Adrenal gland (tissue), 12 donors: ENCODE results near the gene PBRM1. TPM values are rescaled to one million over a fixed set of nuclear protein-coding genes. Genes with fewer than 3 reads are reported as not detected.

Experiments
- polyA plus RNA-seq, 3 donors: library from polyadenylated mRNA; stranded (reverse); fragments of 200-250 nt in 2 of 3; fragments of 350-450 nt in 1 of 3; fragmentation: Illumina TruSeq in 1 of 3; extraction: RNeasy Lipid Tissue Mini Kit (QIAGEN cat#74804) in 1 of 3; gene quantifications; one replicate each; pipeline ENCODE4 v1.2.3, GENCODE V29; 2013 to 2014
- small RNA-seq, 2 donors: library from RNA; depleted of rRNA; stranded (forward); fragments of <200 nt; gene quantifications; one replicate each; pipeline ENCODE3, GENCODE V24; 2016
- total RNA-seq, 9 donors: library from RNA; depleted of rRNA in 4 of 9; stranded (reverse); fragments of >200 nt in 4 of 9; fragments of 120-200 nt in 1 of 9; fragmentation: NEBNext Ultra II Directional in 1 of 9; extraction: Animal tissue kit (Norgen Biotek cat#: 25700) in 1 of 9; gene quantifications; one replicate each; pipeline versions ENCODE4 v1.1.0 to v1.2.4, GENCODE V29; 2013 to 2023
- donor health status: healthy with polysubstance abuse.
- donor health status: Bipolar disorder and iron deficiency.
- donor health status: DM: yes; HTN: yes; CAD: no.
- donor health status: DM: no; HTN: no; CAD: no.
- donor health status: DM: no; HTN: no; CAD: no.
- donor health status: DM: yes; HTN: yes; CAD: no.

PBRM1 gene
- total and polyA plus RNA-seq, 12 donors, result 4.2 to 108 (median 47.5) TPM

Small RNA genes lying within 50 kb of the gene (small RNA-seq; reads per million reads assigned to genes)
- gene AC006254.2 (0 reads per million in 2 donors), gene RF00569 (9,403 to 10,205 reads per million in 2 donors), gene RF01183 (0 reads per million in 2 donors), gene RNU6-856P (0 reads per million in 2 donors), gene RNU6ATAC16P (0 reads per million in 2 donors), gene SNORD19 (0 to 0.12 reads per million in 2 donors), gene SNORD19B (0 reads per million in 2 donors), gene SNORD69 (2,157 to 2,265 reads per million in 2 donors)

Other genes with a start within 250 kb of the PBRM1 start
- 1 to 10 TPM; 1.9 to 6.8 (median 3.0) TPM for gene SEMA3G, start 240.8 kb downstream of the PBRM1 start, total RNA-seq
- 1 to 10 TPM in 2 of 3 donors, under 1 TPM in 1; 0.81 to 6.4 (median 1.9) TPM for gene SEMA3G, start 240.8 kb downstream of the PBRM1 start, polyA plus RNA-seq
- gene TNNC1, start 231.9 kb downstream of the PBRM1 start, total RNA-seq, result 10 to 100 TPM in 3 of 9 donors, 1 to 10 TPM in 6; 1.1 to 42.0 (median 4.4) TPM
- gene TNNC1, start 231.9 kb downstream of the PBRM1 start, polyA plus RNA-seq, result 10 to 100 TPM in 2 of 3 donors, 1 to 10 TPM in 1; 4.2 to 32.7 (median 26.7) TPM
- gene NISCH, start 230.3 kb downstream of the PBRM1 start, total RNA-seq, result 100 to 1,000 TPM in 5 of 9 donors, 10 to 100 TPM in 4; 69.5 to 145 (median 107) TPM
- 100 to 1,000 TPM in 1 of 3 donors, 10 to 100 TPM in 2; 39.4 to 186 (median 93.5) TPM for gene NISCH, start 230.3 kb downstream of the PBRM1 start, polyA plus RNA-seq
- 100 to 1,000 TPM in 8 of 9 donors, 10 to 100 TPM in 1; 30.8 to 650 (median 452) TPM for gene STAB1, start 190.6 kb downstream of the PBRM1 start, total RNA-seq
- 1,000 to 10,000 TPM in 1 of 3 donors, 100 to 1,000 TPM in 1, 10 to 100 TPM in 1; 33.9 to 1,593 (median 996) TPM for gene STAB1, start 190.6 kb downstream of the PBRM1 start, polyA plus RNA-seq
- gene NT5DC2, start 152.1 kb downstream of the PBRM1 start, total RNA-seq, result 100 to 1,000 TPM in 3 of 9 donors, 10 to 100 TPM in 6; 48.6 to 180 (median 71.3) TPM
- 100 to 1,000 TPM in 2 of 3 donors, 10 to 100 TPM in 1; 91.9 to 384 (median 176) TPM for gene NT5DC2, start 152.1 kb downstream of the PBRM1 start, polyA plus RNA-seq
- gene UQCC5, start 149.3 kb downstream of the PBRM1 start, total RNA-seq, result 100 to 1,000 TPM in 1 of 9 donors, 10 to 100 TPM in 6, 1 to 10 TPM in 2; 1.1 to 114 (median 71.2) TPM
- gene UQCC5, start 149.3 kb downstream of the PBRM1 start, polyA plus RNA-seq, result 100 to 1,000 TPM in 1 of 3 donors, 10 to 100 TPM in 2; 34.9 to 330 (median 99.9) TPM
- gene GNL3, start 119 bp upstream of the PBRM1 start, total RNA-seq, result 10 to 100 TPM; 23.5 to 87.0 (median 54.2) TPM
- gene GNL3, start 119 bp upstream of the PBRM1 start, polyA plus RNA-seq, result 100 to 1,000 TPM in 1 of 3 donors, 10 to 100 TPM in 2; 71.8 to 229 (median 95.2) TPM
- 100 to 1,000 TPM in 1 of 9 donors, 10 to 100 TPM in 8; 53.4 to 151 (median 65.5) TPM for gene GLT8D1, start 19.9 kb upstream of the PBRM1 start, total RNA-seq
- 10 to 100 TPM; 49.1 to 98.9 (median 52.5) TPM for gene GLT8D1, start 19.9 kb upstream of the PBRM1 start, polyA plus RNA-seq
- 100 to 1,000 TPM; 114 to 409 (median 138) TPM for gene SPCS1, start 20.2 kb upstream of the PBRM1 start, total RNA-seq
- 100 to 1,000 TPM in 1 of 3 donors, 10 to 100 TPM in 2; 42.2 to 259 (median 73.4) TPM for gene SPCS1, start 20.2 kb upstream of the PBRM1 start, polyA plus RNA-seq
- 10 to 100 TPM; 21.3 to 43.9 (median 30.3) TPM for gene NEK4, start 85.0 kb upstream of the PBRM1 start, total RNA-seq
- 10 to 100 TPM in 1 of 3 donors, 1 to 10 TPM in 2; 4.9 to 16.5 (median 8.0) TPM for gene NEK4, start 85.0 kb upstream of the PBRM1 start, polyA plus RNA-seq
- 1 to 10 TPM in 3 of 9 donors, under 1 TPM in 2, not detected in 4; 0.28 to 1.9 (median 1.3) TPM for gene ITIH1, start 91.7 kb upstream of the PBRM1 start, total RNA-seq
- under 1 TPM; 0.34 to 0.60 (median 0.40) TPM for gene ITIH1, start 91.7 kb upstream of the PBRM1 start, polyA plus RNA-seq
- 10 to 100 TPM in 1 of 9 donors, 1 to 10 TPM in 7, under 1 TPM in 1; 0.18 to 31.7 (median 2.6) TPM for gene ITIH3, start 108.9 kb upstream of the PBRM1 start, total RNA-seq
- 1 to 10 TPM in 2 of 3 donors, under 1 TPM in 1; 0.97 to 9.2 (median 4.6) TPM for gene ITIH3, start 108.9 kb upstream of the PBRM1 start, polyA plus RNA-seq
- 100 to 1,000 TPM in 2 of 9 donors, 10 to 100 TPM in 6, 1 to 10 TPM in 1; 6.4 to 221 (median 33.0) TPM for gene ITIH4, start 144.8 kb upstream of the PBRM1 start, total RNA-seq
- gene ITIH4, start 144.8 kb upstream of the PBRM1 start, polyA plus RNA-seq, result 10 to 100 TPM; 10.6 to 71.6 (median 70.7) TPM
- gene MUSTN1, start 149.1 kb upstream of the PBRM1 start, total RNA-seq, result 1 to 10 TPM in 4 of 9 donors, under 1 TPM in 1, not detected in 4; 0.50 to 6.5 (median 1.8) TPM
- 100 to 1,000 TPM in 1 of 3 donors, 10 to 100 TPM in 1, 1 to 10 TPM in 1; 1.4 to 128 (median 79.3) TPM for gene MUSTN1, start 149.1 kb upstream of the PBRM1 start, polyA plus RNA-seq
- gene STIMATE, start 211.6 kb upstream of the PBRM1 start, total RNA-seq, result 10 to 100 TPM; 15.4 to 42.8 (median 21.4) TPM
- gene STIMATE, start 211.6 kb upstream of the PBRM1 start, polyA plus RNA-seq, result 10 to 100 TPM; 15.4 to 28.2 (median 25.7) TPM